Endodermal cell (in vitro differentiated cells): ENCODE results near the gene ECHS1. TPM values are rescaled to one million over a fixed set of nuclear protein-coding genes. Genes with fewer than 3 reads are reported as not detected.

Experiments
- DNase-seq: peaks from one replicate; pipeline ENCODE4 v3.0.0-alpha.2; 2017
- H3K27ac ChIP-seq: 2 replicates; pipeline ENCODE4 v1.5.1; 2013; ENCODE audit warnings: mild to moderate bottlenecking, low read depth, low read length, moderate library complexity
- H3K27me3 ChIP-seq: 2 replicates; pipeline ENCODE4 v1.6.1; 2013; ENCODE audit warnings: mild to moderate bottlenecking, low read length, moderate library complexity; ENCODE audit not compliant: insufficient read depth, control insufficient read depth, poor library complexity, severe bottlenecking
- H3K36me3 ChIP-seq: 2 replicates; pipeline ENCODE4 v1.7.0; 2013; ENCODE audit warnings: mild to moderate bottlenecking, low read length, moderate library complexity; ENCODE audit not compliant: control insufficient read depth, insufficient read depth
- H3K4me1 ChIP-seq: one replicate; pipeline ENCODE4 v1.7.0; 2013; ENCODE audit warnings: low read length; ENCODE audit not compliant: control insufficient read depth, insufficient read depth
- H3K4me3 ChIP-seq: 2 replicates; pipeline ENCODE4 v1.5.1; 2013; ENCODE audit warnings: mild to moderate bottlenecking, low read length, moderate library complexity
- H3K9ac ChIP-seq: 2 replicates; pipeline ENCODE4 v1.6.1; 2013; ENCODE audit warnings: mild to moderate bottlenecking, low read length, moderate library complexity; ENCODE audit not compliant: poor library complexity, severe bottlenecking; ENCODE audit errors: extremely low read depth
- H3K9me3 ChIP-seq: 2 replicates; pipeline ENCODE4 v1.6.1; 2013; ENCODE audit warnings: mild to moderate bottlenecking, low read length, moderate library complexity; ENCODE audit not compliant: control insufficient read depth
- H3K27ac Mint-ChIP-seq: 2 replicates; pipeline ENCODE4 v1.8.0; 2020; ENCODE audit warnings: mixed read lengths
- H3K27me3 Mint-ChIP-seq: 2 replicates; pipeline ENCODE4 v1.8.0; 2021; ENCODE audit warnings: mild to moderate bottlenecking, mixed read lengths; ENCODE audit not compliant: insufficient read depth
- H3K36me3 Mint-ChIP-seq: 2 replicates; pipeline ENCODE4 v1.8.0; 2020; ENCODE audit warnings: low read depth, mixed read lengths
- H3K4me1 Mint-ChIP-seq: 2 replicates; pipeline ENCODE4 v1.8.0; 2020; ENCODE audit warnings: mixed read lengths
- H3K4me3 Mint-ChIP-seq: 2 replicates; pipeline ENCODE4 v1.8.0; 2020; ENCODE audit warnings: mild to moderate bottlenecking, moderate library complexity, mixed read lengths
- H3K9me3 Mint-ChIP-seq: 2 replicates; pipeline ENCODE4 v1.8.0; 2020; ENCODE audit warnings: mild to moderate bottlenecking, mixed read lengths
- WGBS, 2 experiments: methylation state at CpG; one replicate each; pipeline versions ENCODE4 v1.1.5 to v1.1.7; 2013; ENCODE audit warnings: missing lambda C conversion rate in 2 of 2, mixed read lengths in 1 of 2; ENCODE audit not compliant: insufficient coverage in 1 of 2, insufficient read length in 1 of 2; 5-methylcytosine and 5-hydroxymethylcytosine counted together
- total RNA-seq, 2 donors: library from RNA; stranded (reverse); fragmentation: NEBNext Ultra II Directional in 1 of 2; extraction: Animal tissue kit (Norgen Biotek cat#: 25700) in 1 of 2; gene quantifications; 2 replicates in 1 of 2; 3 replicates in 1 of 2; pipeline ENCODE4 v1.2.1, GENCODE V29; 2021
- TF ChIP-seq, protein P1 (sequence below): fragments of 200-600 bp; sonication (generic); conservative IDR thresholded peaks from 2 replicates; pipeline ENCODE4 v1.5.0; 2021; ENCODE audit warnings: antibody characterized with exemption, mild to moderate bottlenecking

The ECHS1 gene
- total RNA-seq, 2 donors from 2014 or later = 92.3 to 102 TPM

DNA sequence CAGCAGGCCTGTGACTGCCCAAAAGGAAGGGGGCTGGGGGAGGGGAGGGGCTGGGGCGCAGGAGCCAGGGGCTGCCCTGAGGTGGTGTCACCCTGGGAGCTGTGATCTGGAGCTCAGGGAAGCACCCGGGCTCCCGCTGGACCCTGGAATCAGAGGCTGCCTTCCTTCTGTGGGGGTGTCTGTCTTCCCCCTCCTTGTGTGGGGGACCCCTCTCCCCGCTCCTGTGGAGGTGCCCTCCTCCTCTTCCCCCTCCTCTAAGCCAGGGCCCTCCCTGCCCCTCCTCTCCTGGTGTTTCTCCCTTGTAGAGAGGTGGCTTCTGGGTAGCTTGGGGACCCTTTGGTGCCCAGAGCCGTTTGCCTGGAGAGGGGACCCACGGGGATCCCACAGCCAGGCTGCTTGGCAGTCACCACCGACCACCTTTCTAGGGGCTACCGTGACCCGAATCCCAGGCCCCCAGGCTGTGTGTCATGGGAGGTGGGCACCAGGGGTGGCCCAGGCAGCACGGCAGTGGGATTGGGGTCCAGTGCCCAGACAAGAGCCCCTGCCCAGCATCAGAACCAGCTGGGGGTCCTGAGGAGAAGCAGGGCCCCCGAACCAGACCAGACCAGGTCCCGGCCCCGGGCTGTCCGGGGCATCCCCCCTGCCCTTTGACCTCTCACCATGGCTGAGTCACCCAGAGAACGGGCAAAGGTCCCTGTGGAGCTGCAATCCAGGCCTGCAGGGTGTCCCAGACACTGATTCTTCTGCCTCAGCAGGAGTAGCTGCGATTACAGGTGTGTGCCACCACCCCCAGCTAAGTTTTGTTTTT is 25.2 kb downstream of the ECHS1 start:
- Histone ChIP-seq H3K27ac (no peak overlapping the region), H3K9me3 (no peaks in the 10 kb centered on the region), H3K4me1 (no peaks in the 10 kb centered on the region), H3K4me3 (no peak overlapping the region), H3K9ac (no peak overlapping the region), H3K36me3 (no peaks in the 10 kb centered on the region), H3K27me3 (no peaks in the 10 kb centered on the region)
- no peak for DNase-seq
- TF ChIP-seq, protein P1, sequence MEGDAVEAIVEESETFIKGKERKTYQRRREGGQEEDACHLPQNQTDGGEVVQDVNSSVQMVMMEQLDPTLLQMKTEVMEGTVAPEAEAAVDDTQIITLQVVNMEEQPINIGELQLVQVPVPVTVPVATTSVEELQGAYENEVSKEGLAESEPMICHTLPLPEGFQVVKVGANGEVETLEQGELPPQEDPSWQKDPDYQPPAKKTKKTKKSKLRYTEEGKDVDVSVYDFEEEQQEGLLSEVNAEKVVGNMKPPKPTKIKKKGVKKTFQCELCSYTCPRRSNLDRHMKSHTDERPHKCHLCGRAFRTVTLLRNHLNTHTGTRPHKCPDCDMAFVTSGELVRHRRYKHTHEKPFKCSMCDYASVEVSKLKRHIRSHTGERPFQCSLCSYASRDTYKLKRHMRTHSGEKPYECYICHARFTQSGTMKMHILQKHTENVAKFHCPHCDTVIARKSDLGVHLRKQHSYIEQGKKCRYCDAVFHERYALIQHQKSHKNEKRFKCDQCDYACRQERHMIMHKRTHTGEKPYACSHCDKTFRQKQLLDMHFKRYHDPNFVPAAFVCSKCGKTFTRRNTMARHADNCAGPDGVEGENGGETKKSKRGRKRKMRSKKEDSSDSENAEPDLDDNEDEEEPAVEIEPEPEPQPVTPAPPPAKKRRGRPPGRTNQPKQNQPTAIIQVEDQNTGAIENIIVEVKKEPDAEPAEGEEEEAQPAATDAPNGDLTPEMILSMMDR = no peak
- no peak overlapping the region for H3K27ac Mint-ChIP-seq
- 76 to 90% methylated on average over 5 to 15 of the region's 16 CpGs for WGBS, 2 experiments
- peaks cover 5% of the 10 kb centered on the region for H3K4me1 Mint-ChIP-seq
- H3K9me3 Mint-ChIP-seq = no peaks in the 10 kb centered on the region
- peaks cover 30% of the 10 kb centered on the region for H3K27me3 Mint-ChIP-seq
- H3K4me3 Mint-ChIP-seq = no peak overlapping the region
- H3K36me3 Mint-ChIP-seq = no peaks in the 10 kb centered on the region

- no peak overlapping the region for H3K4me3 Mint-ChIP-seq
Measured at GRCh38 chr10:133346413-133346812, 26.7 kb downstream of the ECHS1 start.

DNA sequence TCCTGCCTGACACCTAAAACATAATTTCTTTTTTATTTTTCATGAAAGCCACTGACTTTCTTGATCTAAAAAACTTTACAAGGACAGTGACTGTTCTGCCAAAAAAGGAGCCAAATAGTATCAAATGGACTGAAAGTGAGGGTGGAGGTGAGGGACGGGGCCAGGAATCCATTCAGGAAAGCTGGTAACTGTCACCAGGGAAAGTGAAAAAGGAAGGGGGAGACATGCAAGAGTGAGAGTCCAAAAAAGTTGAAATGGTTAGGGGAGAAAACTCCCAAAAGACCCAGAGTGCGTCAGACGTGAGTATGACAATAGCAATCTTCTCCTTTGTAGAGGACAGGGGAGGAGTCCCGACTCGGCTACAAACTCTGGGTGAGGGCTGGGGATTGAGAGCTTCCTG is 28.9 kb downstream of the ECHS1 start:
- WGBS, 2 experiments = 87 to 95% methylated on average over 5 of the region's 5 CpGs
- Histone ChIP-seq H3K4me3 (no peak overlapping the region), H3K27ac (no peak overlapping the region), H3K9me3 (no peaks in the 10 kb centered on the region), H3K4me1 (no peaks in the 10 kb centered on the region), H3K9ac (no peak overlapping the region), H3K27me3 (peaks cover 25% of the 10 kb centered on the region), H3K36me3 (no peaks in the 10 kb centered on the region)
- TF ChIP-seq, protein P1 = no peak
- no peak overlapping the region for H3K4me3 Mint-ChIP-seq
- H3K36me3 Mint-ChIP-seq = no peaks in the 10 kb centered on the region
- H3K4me1 Mint-ChIP-seq = peaks cover 4% of the 10 kb centered on the region
- H3K27me3 Mint-ChIP-seq = peaks cover 32% of the 10 kb centered on the region
- no peak for DNase-seq
- no peak overlapping the region for H3K27ac Mint-ChIP-seq
- no peaks in the 10 kb centered on the region for H3K9me3 Mint-ChIP-seq

More at GRCh38 chr10:133346413-133346812, 26.7 kb downstream of the ECHS1 start:
- H3K9ac ChIP-seq = no peak overlapping the region
- no peaks in the 10 kb centered on the region for H3K36me3 ChIP-seq
- no peak overlapping the region for H3K27ac Mint-ChIP-seq
- H3K4me1 ChIP-seq = no peaks in the 10 kb centered on the region
- H3K9me3 Mint-ChIP-seq = no peaks in the 10 kb centered on the region
- no peak overlapping the region for H3K4me3 ChIP-seq
- no peaks in the 10 kb centered on the region for H3K9me3 ChIP-seq
- DNase-seq = no peak
- WGBS, 2 experiments = 78 to 89% methylated on average over 5 to 11 of the region's 11 CpGs
- H3K36me3 Mint-ChIP-seq = no peaks in the 10 kb centered on the region
- TF ChIP-seq, protein P1 = no peak
- H3K27me3 Mint-ChIP-seq = peaks cover 32% of the 10 kb centered on the region
- peaks cover 5% of the 10 kb centered on the region for H3K4me1 Mint-ChIP-seq
- H3K27me3 ChIP-seq = peaks cover 7% of the 10 kb centered on the region
- H3K27ac ChIP-seq = no peak overlapping the region
